GM11168 (cell line): ENCODE measurements around the gene NCK2.

Source experiments
- in situ Hi-C: fragments of 300-500 bp; cut with MboI; formaldehyde crosslinking; loops from one replicate; pipeline ENCODE4 v1.12.0; 2022; ENCODE audit warnings: low sequenced_read_pairs; ENCODE audit not compliant: unreplicated experiment

The NCK2 gene

DNA sequence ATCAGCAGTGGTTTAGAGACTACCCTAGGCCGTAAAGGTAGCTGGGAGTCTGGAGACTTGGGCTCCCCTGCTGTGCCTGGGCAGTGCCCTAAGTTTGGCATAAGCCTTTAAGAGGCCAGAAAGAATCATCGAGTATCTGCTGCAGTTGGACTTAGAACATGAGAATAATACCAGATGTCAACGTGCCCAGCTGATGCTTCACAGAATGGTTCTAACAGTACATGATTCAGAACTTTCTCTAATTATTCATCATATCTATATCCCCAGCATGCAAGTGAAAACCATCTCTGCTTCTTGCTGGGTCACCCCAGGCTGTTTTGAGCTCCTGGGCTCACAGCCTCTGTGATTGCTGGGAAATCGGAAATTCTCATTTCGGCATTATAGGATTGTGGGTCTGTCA lies 118.1 kb downstream of the NCK2 start:
- in situ Hi-C loops, result no loop called here

DNA sequence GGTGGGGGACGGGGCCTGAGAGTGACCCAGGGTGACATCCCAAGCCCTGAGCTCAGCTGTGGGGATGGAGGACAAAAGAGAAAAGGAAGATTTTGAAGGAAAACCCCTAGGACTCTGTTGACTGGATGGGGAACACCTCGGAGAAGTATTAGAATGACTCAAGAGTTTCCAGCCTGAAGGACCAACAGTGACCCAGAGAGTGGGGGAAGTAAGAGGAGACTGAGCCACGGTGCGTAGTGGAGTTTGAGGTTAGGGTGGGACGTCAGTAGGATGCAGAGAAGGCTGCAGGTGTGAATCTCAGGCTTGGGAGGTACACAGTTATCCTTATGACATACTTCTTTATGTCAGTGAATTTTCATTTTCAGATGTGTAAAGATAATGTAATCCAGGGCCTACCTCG lies 119.5 kb downstream of the NCK2 start:
- in situ Hi-C loops, result no loop called here

GRCh38 chr2:105865222-105865913 lies 120.7 kb downstream of the NCK2 start:
- in situ Hi-C loops, result no loop called here

DNA sequence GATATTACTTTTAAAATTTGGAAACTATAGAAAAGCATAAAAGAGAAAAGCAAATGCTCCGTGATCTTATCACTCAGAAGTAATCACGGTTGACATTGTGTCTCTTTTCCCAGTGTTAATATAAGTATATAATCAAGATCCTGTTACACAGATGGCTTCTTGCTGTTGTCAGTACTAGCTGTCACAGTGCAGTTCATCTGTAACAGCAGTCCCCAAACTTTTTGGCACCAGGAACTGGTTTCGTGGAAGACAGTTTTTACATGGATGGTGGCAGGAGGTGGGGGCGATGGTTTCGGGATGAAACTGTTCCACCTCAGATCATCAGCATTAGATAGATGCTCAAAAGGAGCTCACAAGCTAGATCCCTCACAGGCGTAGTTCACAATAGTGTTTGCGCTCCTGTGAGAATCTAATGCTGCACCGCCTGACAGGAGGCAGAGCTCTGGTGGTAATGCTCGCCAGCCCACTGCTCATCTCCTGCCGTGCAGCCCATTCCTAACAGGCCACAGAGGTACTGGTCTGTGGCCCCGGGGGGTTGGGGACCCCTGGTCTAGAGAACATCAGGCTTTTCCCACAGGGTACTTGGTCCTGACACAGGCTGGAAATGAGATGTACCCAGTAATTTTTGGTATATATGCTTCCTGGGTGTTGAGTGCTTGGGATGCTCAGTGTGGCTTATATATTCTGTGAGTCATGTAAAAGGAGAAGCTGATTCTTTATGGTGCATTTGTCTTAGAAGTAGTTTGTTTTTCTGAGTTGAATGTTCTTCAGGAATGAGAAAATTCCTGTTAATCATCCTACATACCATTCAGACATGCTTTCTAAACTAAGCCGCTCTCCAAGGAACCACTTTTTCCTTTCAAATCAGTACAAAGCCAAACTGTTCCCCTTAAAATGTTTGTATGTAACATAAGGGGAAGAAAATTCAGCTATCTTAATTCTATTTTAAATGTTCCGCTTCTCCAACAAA lies 121.8 kb downstream of the NCK2 start:
- in situ Hi-C loops, result no loop called here

DNA sequence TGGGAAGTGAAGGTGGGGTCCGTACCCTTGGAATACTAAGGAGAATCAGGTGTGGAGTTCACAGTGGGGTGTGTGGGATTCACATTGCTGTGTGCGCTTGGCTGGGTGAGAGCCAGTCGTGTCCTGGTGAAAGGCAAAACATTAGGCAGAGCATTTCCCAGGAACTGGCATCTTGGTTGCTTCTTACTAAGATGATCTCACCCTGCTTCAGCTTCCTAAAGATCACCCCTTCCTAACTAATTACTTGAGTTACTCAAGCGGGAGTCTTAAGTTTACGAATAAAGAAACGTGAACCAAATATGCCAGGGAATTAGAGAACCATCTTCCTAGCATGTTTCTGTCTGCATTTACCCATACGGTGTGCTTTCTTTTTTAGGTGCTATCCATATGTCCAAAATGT lies 122.9 kb downstream of the NCK2 start:
- in situ Hi-C loops, result no loop called here

GRCh38 chr2:105868060-105868459 lies 123.3 kb downstream of the NCK2 start:
- in situ Hi-C loops, result no loop called here

DNA sequence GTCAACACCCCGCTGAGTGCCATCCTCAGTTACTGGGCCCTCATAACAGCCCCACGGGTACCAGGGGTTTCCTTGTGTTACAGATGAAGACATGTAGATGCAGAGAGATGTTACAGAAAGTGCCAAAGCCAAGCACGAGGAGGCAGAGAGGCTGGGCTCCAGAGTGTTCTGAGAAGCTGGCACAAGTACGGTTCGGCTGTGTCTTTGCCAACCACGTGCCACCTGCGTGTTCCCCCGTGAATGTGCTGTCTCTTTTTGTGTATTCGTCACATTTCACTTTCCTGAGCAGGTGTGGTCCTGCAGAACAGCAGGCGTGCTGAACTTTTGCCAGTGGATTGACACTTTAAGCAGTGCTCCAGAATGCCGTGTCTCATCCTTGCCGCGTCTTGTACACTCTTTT lies 124.6 kb downstream of the NCK2 start:
- in situ Hi-C loops, result no loop called here

DNA sequence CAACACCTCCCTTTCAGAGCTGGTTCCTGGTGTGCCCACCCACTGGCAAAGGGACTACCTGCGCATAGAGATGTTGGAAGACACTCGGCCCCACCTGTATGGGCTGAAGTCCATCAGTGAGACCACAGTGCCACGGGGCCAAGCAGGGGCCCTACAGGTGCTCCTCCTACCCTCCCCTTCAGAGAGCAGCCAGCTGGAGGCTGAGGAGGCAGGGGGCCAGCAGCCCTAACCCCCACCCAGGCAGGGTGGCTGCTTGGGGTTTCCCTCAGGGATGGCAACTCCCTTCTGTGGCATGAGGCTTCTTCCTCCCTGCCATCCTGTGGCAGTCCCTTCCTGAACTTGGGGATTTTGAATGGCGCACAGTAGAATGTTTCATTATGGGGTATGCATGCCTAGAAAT lies 125.3 kb downstream of the NCK2 start:
- in situ Hi-C loops, result no loop called here

DNA sequence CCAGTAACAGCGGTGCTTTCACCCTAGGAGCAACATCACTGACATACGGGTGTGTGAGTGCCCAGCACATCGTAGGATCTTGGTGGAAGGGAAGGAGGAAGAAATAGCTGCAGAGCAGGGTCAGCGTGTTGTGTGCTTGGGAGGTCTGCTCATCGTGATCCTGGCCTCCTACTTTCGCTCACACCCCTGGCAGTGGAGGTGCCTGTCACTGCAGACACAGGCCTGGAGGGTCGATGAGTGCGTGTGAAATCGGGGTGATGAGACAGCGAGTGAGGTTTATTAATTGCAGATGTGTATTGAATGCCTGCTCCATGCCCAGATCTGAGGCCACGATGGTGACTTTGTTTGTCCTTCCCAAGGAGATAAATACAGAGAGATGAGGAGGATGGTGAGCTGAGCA lies 126.1 kb downstream of the NCK2 start:
- in situ Hi-C loops, result no loop called here

GRCh38 chr2:105872142-105872728 lies 127.5 kb downstream of the NCK2 start:
- in situ Hi-C loops, result no loop called here

- in situ Hi-C loops, result no loop called here
Observed at GRCh38 chr2:105872830-105873229, 128.1 kb downstream of the NCK2 start.

DNA sequence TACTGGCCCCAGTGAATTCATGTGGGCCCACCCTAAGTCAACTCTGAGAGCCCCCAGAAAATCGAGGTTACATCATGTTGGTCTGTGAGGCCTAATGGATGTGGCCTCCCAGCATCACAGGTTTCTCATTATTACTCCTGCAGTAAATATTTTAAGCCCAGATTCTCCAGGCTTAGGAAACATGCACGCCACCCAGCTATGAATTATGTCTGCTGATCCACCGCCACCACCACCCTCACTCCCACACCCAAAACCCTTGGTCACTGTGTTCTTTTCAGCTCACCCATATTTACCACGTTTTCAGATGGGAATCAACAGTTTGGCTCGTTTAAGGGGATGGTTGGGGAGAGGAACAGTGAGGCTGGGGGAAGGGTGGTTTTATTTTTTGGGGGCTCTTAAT lies 128.6 kb downstream of the NCK2 start:
- in situ Hi-C loops, result no loop called here

DNA sequence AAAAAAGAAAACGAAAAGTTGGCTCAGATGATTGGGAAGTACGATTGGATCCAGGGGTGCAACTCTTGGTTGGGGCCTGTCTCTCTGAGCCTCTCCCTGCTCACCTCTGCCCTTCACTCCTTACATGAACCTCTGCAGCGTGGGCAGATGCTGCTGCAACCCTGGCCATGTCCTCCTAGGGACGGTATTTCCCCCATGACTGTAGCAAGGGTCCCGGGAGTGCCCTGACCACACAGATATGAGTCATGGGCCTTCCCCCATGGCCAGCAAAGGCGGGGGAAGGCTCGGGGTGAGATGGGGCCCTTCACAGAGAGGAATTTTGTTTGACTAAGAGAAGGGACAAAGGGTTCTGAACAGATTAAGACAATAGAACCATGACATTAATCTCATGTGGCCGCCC lies 129.0 kb downstream of the NCK2 start:
- in situ Hi-C loops, result no loop called here

DNA sequence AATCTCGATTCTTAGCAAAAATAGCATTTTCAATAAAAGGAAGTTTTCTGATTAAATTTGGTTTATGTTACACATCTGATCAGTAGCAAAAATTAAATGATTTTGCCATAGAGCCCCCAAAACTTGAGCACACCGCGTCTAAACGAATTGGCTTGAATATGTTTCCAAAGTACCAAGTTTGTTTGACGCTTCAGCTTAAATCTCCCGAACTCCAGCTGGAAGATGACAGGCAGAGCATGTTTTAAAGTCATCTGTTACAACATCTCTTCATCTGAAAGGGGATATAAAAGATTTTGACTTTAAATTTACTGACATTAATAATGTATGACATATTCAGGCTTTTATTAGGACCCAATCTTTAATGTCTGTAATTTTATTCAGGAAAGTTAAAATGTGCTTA lies 129.8 kb downstream of the NCK2 start:
- in situ Hi-C loops, result no loop called here

GRCh38 chr2:105875241-105875640 lies 130.5 kb downstream of the NCK2 start:
- in situ Hi-C loops, result no loop called here

DNA sequence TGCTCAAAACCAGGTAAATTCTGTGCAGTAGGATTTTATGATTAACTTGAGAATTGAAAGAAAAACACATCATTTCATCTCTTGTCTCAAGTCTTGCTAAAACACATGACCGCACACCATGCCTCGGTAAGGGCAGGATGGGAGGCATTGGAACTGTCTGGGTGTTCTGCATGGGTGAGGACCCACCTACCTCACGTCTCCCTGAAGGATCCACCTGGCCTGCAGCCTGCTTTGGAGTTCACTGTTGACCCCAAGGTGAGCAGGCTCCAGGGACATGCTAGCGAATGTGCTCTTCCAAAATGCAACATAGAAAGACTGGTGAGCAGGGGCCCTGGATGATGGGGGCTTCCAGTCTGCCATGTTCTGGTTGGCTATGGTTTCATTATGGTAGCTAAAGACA lies 131.5 kb downstream of the NCK2 start:
- in situ Hi-C loops, result no loop called here

GRCh38 chr2:105877945-105878344 lies 133.2 kb downstream of the NCK2 start:
- in situ Hi-C loops, result no loop called here

- in situ Hi-C loops, result no loop called here
Observed at GRCh38 chr2:105879106-105879802, 134.5 kb downstream of the NCK2 start.

DNA sequence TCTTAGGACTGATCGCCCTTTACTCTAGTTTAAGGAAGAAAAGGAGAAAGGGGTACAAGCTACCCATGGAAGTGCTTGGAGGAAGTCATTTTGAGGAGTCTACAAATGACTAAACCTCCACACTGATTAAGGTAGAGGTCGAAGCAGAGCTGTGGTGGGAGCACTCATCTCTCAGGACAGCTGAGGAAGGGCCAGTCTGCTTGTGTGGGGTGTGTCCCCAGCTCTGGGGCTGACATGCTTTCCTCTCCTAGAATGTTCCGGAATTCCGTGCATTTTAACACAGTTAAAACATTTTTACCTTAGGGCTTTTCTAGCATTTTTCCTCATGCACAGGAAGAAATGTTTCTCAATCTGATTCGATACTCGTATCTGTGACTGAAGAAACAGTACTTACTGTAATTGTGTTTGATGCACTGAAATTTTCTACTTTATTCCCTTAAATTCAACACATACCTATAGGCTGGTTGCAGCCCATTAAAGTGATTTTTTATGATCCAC lies 135.1 kb downstream of the NCK2 start:
- in situ Hi-C loops, result no loop called here

DNA sequence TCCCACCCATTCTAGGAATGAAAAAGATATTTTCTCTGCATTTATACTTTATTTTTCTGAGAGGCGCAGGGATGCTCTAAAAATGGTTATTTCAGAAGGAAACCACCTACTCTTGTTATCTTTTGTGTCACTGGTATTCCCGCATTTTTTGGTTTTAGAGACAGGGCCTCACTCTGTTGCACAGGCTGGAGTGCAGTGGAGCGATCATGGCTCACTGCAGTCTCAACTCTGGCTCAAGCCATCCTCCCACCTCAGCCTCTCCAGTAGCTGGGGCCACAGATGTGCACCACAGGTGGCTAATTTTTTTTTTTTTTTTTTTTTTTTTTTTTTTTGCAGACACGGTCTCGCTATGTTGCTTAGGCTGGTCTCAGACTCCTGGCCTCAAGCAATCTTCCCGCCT lies 135.9 kb downstream of the NCK2 start:
- in situ Hi-C loops, result no loop called here
